ENCODE data around the gene SPTBN1.

The SPTBN1 gene

GRCh38 chr2:54545702-54546450 is 89.7 kb downstream of the SPTBN1 start:
- Histone ChIP-seq H3K79me2 (ENCODE audit: insufficient read depth, low read length) (no peaks in the 10 kb centered on the region), H3K27ac (ENCODE audit: low read depth, low read length, poor library complexity, severe bottlenecking) (no peak overlapping the region), H4K20me1 (ENCODE audit: insufficient read depth, low read length) (no peaks in the 10 kb centered on the region), H3K27me3 (ENCODE audit: insufficient read depth, low read length) (no peaks in the 10 kb centered on the region), H3K9ac (ENCODE audit: low read length) (no peak overlapping the region), H3K4me2 (ENCODE audit: low read length) (no peak overlapping the region), H3K36me3 (ENCODE audit: insufficient read depth, low read length) (no peaks in the 10 kb centered on the region), H2AFZ (ENCODE audit: low read length) (no peak overlapping the region), H3K4me3 (ENCODE audit: low read depth, low read length, poor library complexity, severe bottlenecking) (no peak overlapping the region), H3K9me3 (ENCODE audit: low read length) (no peaks in the 10 kb centered on the region), H3F3A (ENCODE audit: insufficient read depth, low read length) (no peaks in the 10 kb centered on the region), H3K9me2 (ENCODE audit: low read depth, low read length) (no peaks in the 10 kb centered on the region), H3K4me1 (ENCODE audit: insufficient read depth, low read length, severe bottlenecking) (peaks cover 24% of the 10 kb centered on the region)
- TF ChIP-seq, protein P1, sequence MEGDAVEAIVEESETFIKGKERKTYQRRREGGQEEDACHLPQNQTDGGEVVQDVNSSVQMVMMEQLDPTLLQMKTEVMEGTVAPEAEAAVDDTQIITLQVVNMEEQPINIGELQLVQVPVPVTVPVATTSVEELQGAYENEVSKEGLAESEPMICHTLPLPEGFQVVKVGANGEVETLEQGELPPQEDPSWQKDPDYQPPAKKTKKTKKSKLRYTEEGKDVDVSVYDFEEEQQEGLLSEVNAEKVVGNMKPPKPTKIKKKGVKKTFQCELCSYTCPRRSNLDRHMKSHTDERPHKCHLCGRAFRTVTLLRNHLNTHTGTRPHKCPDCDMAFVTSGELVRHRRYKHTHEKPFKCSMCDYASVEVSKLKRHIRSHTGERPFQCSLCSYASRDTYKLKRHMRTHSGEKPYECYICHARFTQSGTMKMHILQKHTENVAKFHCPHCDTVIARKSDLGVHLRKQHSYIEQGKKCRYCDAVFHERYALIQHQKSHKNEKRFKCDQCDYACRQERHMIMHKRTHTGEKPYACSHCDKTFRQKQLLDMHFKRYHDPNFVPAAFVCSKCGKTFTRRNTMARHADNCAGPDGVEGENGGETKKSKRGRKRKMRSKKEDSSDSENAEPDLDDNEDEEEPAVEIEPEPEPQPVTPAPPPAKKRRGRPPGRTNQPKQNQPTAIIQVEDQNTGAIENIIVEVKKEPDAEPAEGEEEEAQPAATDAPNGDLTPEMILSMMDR (IDR thresholded peaks at IDR 0.05; ENCODE audit: low read length), result no peak
- no peak for TF ChIP-seq EZH2 (IDR thresholded peaks at IDR 0.05; ENCODE audit: borderline replicate concordance, low read length)

DNA sequence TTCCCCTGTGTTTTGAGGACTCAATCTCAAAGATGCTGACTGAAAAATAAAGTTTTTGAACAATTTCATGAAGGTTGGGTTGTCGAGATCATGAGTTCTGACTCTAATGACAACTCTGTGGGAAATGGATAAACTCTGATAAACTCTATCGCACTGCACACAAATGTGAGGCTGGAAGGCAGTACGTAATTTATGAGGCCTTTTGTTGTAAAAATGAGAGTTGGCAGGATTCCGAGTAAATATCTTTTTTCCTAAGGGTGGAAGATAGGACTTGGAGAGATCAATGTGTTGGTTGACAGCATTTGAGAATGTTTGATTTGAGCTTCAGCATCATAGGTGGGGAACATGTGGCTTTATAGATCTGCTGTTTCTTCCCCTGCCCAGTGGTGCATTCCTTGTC is 90.4 kb downstream of the SPTBN1 start:
- Histone ChIP-seq H3K4me3 (ENCODE audit: low read depth, low read length, poor library complexity, severe bottlenecking) (no peak overlapping the region), H3K79me2 (ENCODE audit: insufficient read depth, low read length) (no peaks in the 10 kb centered on the region), H4K20me1 (ENCODE audit: insufficient read depth, low read length) (no peaks in the 10 kb centered on the region), H3K9me2 (ENCODE audit: low read depth, low read length) (no peaks in the 10 kb centered on the region), H3K9ac (ENCODE audit: low read length) (no peak overlapping the region), H3F3A (ENCODE audit: insufficient read depth, low read length) (no peaks in the 10 kb centered on the region), H3K36me3 (ENCODE audit: insufficient read depth, low read length) (no peaks in the 10 kb centered on the region), H3K4me1 (ENCODE audit: insufficient read depth, low read length, severe bottlenecking) (peaks cover 30% of the 10 kb centered on the region), H3K27ac (ENCODE audit: low read depth, low read length, poor library complexity, severe bottlenecking) (no peak overlapping the region), H3K9me3 (ENCODE audit: low read length) (no peaks in the 10 kb centered on the region), H3K27me3 (ENCODE audit: insufficient read depth, low read length) (no peaks in the 10 kb centered on the region), H2AFZ (ENCODE audit: low read length) (no peak overlapping the region), H3K4me2 (ENCODE audit: low read length) (no peak overlapping the region)
- TF ChIP-seq, protein P1 (IDR thresholded peaks at IDR 0.05; ENCODE audit: low read length), result no peak
- TF ChIP-seq EZH2 (IDR thresholded peaks at IDR 0.05; ENCODE audit: borderline replicate concordance, low read length), result no peak

- H3K9me3 ChIP-seq (ENCODE audit: low read length), result no peaks in the 10 kb centered on the region
- H3K27ac ChIP-seq (ENCODE audit: low read depth, low read length, poor library complexity, severe bottlenecking), result no peak overlapping the region
- H3K9me2 ChIP-seq (ENCODE audit: low read depth, low read length), result no peaks in the 10 kb centered on the region
- H3K79me2 ChIP-seq (ENCODE audit: insufficient read depth, low read length), result no peaks in the 10 kb centered on the region
- H3F3A ChIP-seq (ENCODE audit: insufficient read depth, low read length), result no peaks in the 10 kb centered on the region
- H3K4me3 ChIP-seq (ENCODE audit: low read depth, low read length, poor library complexity, severe bottlenecking), result no peak overlapping the region
- no peaks in the 10 kb centered on the region for H4K20me1 ChIP-seq (ENCODE audit: insufficient read depth, low read length)
- H3K9ac ChIP-seq (ENCODE audit: low read length), result no peak overlapping the region
- H3K4me1 ChIP-seq (ENCODE audit: insufficient read depth, low read length, severe bottlenecking), result peaks cover 33% of the 10 kb centered on the region
- H3K4me2 ChIP-seq (ENCODE audit: low read length), result no peak overlapping the region
- no peaks in the 10 kb centered on the region for H3K27me3 ChIP-seq (ENCODE audit: insufficient read depth, low read length)
- TF ChIP-seq, protein P1 (IDR thresholded peaks at IDR 0.05; ENCODE audit: low read length), result no peak
- TF ChIP-seq EZH2 (IDR thresholded peaks at IDR 0.05; ENCODE audit: borderline replicate concordance, low read length), result no peak
- no peak overlapping the region for H2AFZ ChIP-seq (ENCODE audit: low read length)
- H3K36me3 ChIP-seq (ENCODE audit: insufficient read depth, low read length), result no peaks in the 10 kb centered on the region
These were observed 91.0 kb downstream of the SPTBN1 start for GRCh38 chr2:54546923-54547720.

Data from OCI-LY1 (cell line).